ENCODE measurements around the gene CYP27B1.
"Not testable (repeated sequence)": the region's sequence is repeated elsewhere in the genome, so short reads cannot be mapped to it uniquely, and the experiment has no call there.

CYP27B1 gene

GRCh38 chr12:57722716-57723629 is 43.9 kb downstream of the CYP27B1 start:
- no peak for DNase-seq (ENCODE audit: low read depth)

- not testable (repeated sequence) for DNase-seq (ENCODE audit: low read depth)
Measured at GRCh38 chr12:57721846-57722608, 44.9 kb downstream of the CYP27B1 start.

- DNase-seq (ENCODE audit: low read depth) = no peak
Measured at GRCh38 chr12:57720606-57721595, 46.0 kb downstream of the CYP27B1 start.

- no peak for DNase-seq (ENCODE audit: low read depth)
Measured at GRCh38 chr12:57719777-57720605, 46.9 kb downstream of the CYP27B1 start.

GRCh38 chr12:57718641-57719528 is 48.0 kb downstream of the CYP27B1 start:
- no peak for DNase-seq (ENCODE audit: low read depth)

- DNase-seq (ENCODE audit: low read depth) = no peak
Measured at GRCh38 chr12:57717846-57718640, 48.8 kb downstream of the CYP27B1 start.

GRCh38 chr12:57717131-57717530 is 49.7 kb downstream of the CYP27B1 start:
- DNase-seq (ENCODE audit: low read depth) = no peak

- no peak for DNase-seq (ENCODE audit: low read depth)
Measured at GRCh38 chr12:57716305-57716704, 50.6 kb downstream of the CYP27B1 start.

GRCh38 chr12:57715786-57716185 is 51.1 kb downstream of the CYP27B1 start:
- DNase-seq (ENCODE audit: low read depth) = no peak

GRCh38 chr12:57715036-57715748 is 51.7 kb downstream of the CYP27B1 start:
- DNase-seq (ENCODE audit: low read depth) = not testable (repeated sequence)

GRCh38 chr12:57713209-57713608 is 53.7 kb downstream of the CYP27B1 start:
- no peak for DNase-seq (ENCODE audit: low read depth)

- no peak for DNase-seq (ENCODE audit: low read depth)
Measured at GRCh38 chr12:57712701-57713100, 54.2 kb downstream of the CYP27B1 start.

Data from stromal cell of bone marrow (primary cell).